Stimulated activated CD8-positive, alpha-beta memory T cell treated with anti-CD3 and anti-CD28 coated beads, Interleukin-7, amount 100 ng/mL, for 1 hour (primary cell): ENCODE measurements around the gene KATNAL2.
"Not testable (repeated sequence)": the region's sequence is repeated elsewhere in the genome, so short reads cannot be mapped to it uniquely, and the experiment has no call there.

Experiments used
- DNase-seq, 2 donors: peaks; one replicate each; pipeline ENCODE4 v3.0.0-alpha.2; 2020; ENCODE audit warnings: low read depth in 2 of 2

KATNAL2 gene

DNA sequence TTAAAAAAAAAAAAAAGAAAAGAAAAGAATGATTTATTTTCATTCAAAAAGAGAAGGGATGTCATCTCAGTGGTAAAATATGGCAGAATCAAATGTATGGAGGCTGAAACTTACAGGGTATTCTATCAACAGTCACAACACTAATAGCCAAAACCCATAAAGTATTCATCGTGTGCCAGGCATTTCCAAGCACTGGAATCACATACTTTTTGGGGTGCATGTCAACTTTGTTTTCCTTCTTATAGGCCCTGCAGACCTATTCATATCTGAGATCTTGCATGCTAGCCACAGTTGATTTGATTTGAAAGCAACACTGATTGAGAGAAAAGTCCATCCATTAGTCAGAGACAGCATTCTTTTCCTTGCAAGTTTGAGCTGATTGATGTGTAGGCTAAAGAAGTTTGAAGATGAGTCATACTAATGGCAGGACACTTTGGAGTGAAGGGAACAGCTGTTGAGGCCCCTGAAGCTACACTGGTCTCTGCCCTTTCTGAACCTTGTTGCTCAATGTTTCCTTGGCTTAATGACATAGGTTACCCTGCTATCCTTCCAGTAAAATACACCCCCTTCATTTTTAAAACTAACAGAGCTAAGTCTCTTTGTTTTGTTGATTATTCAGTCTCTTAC lies 22.0 kb downstream of the KATNAL2 start:
- DNase-seq: no peak

DNA sequence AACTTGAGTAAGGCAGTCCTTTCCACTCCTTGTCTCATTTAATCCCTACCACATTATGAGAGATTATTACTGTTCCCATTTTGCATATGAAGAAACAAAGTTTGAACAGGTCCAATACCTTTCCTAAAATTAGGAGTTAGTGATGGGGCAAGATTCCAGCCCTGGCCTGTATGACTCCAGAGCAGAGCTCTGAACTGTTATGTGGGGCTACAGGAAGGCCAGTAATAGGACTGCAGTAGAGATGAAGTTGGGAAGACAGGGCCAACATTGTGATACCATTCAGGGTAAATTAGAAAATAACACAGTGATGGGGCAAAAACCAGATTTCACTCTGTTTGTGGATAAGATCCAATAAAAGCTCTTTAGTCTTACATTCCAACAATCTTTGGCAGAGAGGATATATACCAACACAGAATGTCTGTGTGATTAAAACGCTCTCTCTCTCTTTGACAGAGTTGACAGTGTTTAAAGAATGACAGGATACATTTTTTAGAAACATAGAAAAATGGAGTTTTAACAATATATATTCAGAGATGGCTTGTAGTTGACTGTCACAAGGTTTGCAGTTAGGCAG lies 22.7 kb downstream of the KATNAL2 start:
- no peak for DNase-seq

DNA sequence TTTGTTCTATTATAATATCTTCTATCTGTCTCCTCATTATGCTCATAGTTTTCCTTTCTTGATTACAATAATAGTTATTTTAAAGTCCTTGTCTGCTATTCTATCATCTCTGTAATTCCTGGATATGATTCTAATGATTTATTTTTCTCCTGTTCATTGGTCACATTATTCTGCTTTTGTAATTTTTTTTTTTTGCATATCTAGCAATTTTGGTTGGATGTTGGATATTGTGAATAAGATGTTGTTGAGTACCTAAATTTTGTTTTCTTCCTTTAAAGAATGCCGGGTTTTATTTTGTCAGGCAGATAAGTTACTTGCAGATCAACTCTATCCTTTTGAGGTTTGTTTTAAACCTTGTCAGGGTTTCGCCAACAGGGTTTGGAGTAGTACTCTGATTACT lies 25.2 kb downstream of the KATNAL2 start:
- DNase-seq: no peak

DNA sequence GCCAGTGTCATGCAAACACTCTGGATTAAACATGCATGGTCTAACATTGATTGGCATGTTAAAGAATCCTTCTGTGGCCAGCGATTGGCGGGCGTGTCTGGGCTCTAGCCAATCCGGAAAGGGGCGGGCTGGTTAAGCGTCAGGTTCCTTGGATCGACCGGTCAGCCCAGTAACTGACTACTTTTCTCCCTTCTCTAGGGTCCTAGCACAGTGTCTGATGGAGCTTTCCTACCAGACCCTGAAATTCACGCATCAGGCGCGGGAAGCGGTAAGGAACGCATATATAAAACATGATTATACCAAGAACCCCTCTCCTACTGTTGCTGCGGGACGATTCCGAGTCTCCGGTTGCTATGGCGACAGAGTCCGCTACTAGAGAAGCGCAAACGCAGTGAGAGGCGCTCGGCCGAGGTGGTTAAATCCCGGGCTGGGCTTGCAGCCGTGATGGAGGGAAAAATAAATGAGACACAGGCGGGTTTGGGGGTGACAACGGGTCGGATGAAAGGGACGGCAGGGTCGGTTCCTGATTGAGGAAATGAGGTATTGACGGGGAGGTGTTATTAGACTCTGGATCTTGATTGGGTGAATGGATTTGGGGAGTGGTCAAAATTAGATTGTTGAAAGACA lies 29.4 kb downstream of the KATNAL2 start:
- DNase-seq: no peak

DNA sequence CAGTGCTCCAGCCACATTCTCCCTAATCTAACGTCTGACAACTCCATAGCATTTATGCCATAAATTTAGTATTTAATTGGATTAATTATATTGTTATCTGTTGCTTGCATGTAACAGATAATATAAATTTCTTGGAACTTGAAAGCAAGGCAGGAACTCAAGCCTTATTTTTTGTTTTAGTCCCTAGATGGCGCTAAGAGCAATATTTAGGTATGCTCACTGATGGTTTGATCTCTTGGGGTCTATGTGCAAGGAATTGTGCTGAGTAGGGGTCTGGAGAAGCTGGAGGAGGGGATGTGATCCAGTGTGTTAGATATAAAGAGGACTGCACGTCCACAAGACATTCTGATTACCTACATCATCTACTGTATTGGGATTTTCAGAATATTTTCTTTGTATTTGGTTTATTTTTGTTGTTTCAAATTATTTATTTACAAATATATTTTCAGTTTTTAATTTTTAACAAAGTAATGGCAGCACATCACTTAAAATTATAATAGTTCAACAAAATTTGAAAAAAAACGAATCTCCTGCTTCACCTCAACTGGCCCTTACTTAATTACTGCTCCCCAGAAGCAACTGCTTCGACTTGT lies 32.8 kb downstream of the KATNAL2 start:
- DNase-seq: no peak

DNA sequence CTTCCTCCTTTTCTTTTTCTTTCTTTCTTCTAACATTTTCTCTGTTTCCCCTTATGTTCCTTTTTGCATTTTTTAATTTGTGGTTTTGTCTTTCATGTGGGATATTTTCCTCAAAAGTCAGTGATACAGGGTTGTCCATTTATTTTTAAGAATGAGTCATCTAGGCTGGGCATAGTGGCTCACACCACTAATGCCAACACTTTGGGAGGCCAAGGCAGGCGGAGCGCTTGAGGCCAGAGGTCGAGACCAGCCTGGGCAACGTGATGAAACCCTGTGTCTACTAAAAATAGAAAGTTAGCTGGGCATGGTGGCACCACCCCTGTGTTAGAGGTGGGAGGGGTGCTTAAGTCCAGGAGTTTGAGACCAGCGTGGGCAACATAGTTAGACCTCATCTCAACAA lies 35.8 kb downstream of the KATNAL2 start:
- DNase-seq: no peak

DNA sequence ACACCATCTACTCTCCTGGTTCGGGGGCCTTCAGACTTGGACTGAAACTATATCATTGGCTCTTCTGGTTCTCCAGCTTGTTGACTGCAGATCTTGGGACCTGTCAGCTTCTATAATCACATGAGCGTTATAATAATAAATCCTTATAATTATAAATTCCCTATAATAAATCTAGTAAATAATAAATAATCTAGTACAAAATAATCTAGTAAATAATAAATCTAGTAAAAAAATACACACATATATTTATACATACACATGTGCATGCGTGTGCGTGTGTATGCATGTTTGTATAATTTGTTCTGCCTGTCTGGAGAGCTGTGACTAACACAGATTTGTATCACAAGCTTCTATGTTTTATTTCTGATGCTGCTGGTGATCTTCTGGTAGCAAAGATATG lies 40.8 kb downstream of the KATNAL2 start:
- no peak for DNase-seq

DNA sequence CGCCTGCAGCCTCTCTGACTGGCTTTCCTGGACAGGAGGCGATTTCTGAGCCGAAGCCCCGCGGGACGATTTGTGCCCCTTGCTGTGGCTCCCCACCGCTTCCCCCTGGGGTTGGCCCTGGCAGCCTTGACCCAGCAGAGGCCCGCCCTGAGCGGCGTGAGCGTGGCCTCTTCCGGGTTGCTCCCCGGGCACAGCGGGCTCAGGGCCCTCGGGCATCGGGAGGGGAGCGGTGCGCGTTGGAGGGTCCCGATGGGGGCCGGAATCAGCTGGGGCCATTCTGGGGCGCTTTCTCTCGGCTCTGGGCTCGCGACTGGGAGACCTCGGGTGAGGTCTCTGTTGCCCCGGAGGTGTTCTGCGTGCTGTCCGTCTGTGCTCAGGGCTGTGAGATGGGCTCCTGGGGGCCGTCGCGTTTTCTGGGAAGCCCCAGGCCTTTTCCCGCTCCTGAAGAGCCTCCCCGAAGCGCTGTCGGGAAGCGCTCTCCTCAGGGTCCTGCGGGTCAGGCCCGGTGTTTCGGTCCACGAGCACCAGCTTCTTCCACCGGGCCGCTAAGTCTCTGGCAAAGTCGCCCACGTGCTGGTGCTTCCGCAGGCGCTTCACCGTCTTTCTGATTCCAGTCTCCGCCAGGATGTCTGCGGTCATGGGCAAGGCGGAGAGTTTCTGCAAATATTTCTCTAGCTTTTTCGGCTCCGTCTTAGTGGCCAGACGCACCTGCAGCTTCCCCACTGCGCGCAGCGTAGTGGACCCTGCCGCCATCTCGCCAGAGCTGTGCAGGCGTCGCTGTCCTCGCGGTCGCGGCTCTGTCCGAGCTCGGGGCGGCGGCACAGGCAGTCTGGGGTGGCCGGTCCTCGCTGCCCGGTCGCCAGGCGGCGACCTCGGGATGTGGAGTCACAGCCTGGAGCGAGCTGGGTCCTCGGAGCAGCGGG lies 46.5 kb downstream of the KATNAL2 start:
- not testable (repeated sequence) for DNase-seq

DNA sequence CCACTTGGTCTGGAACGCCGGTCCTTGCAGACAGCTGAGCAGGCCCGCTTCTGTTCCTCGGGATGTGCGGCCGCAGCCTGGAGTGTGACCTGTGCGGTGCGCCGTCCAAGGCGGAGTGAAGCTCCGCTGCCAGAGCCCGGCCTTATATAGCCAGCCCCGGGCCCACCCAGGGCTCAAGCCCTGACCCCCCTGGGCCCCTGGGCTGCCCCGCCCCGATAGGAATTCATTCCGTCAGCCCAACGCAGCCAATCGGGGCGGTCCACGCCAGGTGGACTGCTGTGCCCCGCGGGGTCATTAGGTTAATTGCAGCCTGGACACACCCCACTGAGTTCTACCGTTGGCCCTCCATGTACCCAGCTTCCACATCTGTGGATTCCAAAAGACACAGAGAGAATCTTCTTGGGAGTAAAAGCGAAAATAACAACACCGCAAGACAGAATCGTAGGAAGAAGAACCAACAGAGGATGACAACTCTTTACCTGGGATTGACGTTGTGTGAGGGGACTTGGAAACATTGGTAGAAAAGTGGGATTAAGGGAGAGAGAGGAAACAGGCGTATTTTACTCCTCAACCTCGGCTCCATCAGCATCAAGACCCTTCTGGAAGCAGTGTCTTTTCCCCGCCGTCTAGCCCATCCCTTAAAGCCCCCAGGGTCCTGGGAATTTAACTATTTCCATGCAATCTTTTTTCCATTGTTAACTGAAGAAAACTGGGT lies 47.3 kb downstream of the KATNAL2 start:
- DNase-seq: not testable (repeated sequence)

DNA sequence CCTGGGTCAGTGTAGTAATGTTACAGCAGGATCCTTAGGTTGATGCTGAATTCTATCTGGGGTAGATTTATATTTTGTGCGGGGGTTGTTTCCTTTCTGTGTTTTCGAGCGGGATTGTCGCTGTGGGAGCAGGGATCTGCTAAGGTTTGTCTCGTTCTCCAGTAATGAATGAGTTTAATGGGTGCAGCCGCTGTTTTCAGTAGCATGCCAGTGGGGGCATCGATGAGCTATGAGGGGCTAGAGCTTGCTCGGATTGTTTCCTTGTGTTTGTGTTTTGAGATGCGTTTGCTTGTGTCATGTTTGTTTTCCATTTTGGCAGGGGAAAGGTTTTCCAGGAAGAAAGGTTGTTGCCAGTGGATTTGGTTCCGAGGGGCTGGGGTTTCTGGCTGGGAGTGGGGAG lies 48.9 kb downstream of the KATNAL2 start:
- not testable (repeated sequence) for DNase-seq

DNA sequence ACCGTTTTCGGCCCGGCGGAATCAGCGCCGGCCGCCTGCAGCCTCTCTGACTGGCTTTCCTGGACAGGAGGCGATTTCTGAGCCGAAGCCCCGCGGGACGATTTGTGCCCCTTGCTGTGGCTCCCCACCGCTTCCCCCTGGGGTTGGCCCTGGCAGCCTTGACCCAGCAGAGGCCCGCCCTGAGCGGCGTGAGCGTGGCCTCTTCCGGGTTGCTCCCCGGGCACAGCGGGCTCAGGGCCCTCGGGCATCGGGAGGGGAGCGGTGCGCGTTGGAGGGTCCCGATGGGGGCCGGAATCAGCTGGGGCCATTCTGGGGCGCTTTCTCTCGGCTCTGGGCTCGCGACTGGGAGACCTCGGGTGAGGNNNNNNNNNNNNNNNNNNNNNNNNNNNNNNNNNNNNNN lies 52.1 kb downstream of the KATNAL2 start:
- DNase-seq: not testable (repeated sequence)

DNA sequence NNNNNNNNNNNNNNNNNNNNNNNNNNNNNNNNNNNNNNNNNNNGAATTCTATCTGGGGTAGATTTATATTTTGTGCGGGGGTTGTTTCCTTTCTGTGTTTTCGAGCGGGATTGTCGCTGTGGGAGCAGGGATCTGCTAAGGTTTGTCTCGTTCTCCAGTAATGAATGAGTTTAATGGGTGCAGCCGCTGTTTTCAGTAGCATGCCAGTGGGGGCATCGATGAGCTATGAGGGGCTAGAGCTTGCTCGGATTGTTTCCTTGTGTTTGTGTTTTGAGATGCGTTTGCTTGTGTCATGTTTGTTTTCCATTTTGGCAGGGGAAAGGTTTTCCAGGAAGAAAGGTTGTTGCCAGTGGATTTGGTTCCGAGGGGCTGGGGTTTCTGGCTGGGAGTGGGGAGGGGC lies 102.5 kb downstream of the KATNAL2 start:
- not testable (repeated sequence) for DNase-seq

DNA sequence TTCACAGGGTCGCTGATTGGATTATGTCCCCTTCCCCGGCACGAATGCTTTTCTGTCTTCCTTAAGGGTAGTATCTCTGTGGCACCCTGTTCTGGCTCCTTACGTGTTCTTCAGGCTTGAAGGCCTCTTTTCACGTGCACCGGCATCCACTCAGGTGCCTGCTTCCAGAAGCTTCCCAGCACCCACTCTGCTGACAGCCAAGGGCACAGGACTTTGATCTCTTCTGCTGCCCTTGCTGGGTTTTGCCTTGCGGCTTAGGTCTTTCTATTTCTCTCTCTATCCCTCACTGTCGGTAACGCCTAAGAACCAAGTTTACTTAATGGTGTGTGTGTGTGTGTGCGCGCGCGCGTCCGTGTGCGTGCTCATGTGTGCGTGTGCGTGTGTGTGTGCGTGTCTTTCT lies 103.4 kb downstream of the KATNAL2 start:
- not testable (repeated sequence) for DNase-seq

DNA sequence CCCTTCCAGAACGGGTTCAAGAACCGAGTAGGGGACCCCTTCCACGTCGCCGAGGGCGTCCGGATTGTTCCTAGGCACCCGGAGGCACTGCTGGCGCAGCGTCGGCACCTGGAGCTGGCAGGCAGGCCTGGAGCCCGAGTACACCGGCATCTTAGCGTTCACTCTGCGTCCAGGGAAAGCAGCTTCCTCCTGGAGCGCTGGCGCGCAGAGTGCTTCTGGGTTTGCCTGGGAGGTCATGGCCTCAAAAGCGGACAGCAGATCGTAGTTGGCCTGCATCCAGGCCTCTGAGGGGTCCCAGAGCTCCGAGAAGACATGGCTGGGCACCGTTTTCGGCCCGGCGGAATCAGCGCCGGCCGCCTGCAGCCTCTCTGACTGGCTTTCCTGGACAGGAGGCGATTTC lies 105.4 kb downstream of the KATNAL2 start:
- not testable (repeated sequence) for DNase-seq

DNA sequence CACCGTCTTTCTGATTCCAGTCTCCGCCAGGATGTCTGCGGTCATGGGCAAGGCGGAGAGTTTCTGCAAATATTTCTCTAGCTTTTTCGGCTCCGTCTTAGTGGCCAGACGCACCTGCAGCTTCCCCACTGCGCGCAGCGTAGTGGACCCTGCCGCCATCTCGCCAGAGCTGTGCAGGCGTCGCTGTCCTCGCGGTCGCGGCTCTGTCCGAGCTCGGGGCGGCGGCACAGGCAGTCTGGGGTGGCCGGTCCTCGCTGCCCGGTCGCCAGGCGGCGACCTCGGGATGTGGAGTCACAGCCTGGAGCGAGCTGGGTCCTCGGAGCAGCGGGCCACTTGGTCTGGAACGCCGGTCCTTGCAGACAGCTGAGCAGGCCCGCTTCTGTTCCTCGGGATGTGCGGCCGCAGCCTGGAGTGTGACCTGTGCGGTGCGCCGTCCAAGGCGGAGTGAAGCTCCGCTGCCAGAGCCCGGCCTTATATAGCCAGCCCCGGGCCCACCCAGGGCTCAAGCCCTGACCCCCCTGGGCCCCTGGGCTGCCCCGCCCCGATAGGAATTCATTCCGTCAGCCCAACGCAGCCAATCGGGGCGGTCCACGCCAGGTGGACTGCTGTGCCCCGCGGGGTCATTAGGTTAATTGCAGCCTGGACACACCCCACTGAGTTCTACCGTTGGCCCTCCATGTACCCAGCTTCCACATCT lies 106.5 kb downstream of the KATNAL2 start:
- DNase-seq: not testable (repeated sequence)

DNA sequence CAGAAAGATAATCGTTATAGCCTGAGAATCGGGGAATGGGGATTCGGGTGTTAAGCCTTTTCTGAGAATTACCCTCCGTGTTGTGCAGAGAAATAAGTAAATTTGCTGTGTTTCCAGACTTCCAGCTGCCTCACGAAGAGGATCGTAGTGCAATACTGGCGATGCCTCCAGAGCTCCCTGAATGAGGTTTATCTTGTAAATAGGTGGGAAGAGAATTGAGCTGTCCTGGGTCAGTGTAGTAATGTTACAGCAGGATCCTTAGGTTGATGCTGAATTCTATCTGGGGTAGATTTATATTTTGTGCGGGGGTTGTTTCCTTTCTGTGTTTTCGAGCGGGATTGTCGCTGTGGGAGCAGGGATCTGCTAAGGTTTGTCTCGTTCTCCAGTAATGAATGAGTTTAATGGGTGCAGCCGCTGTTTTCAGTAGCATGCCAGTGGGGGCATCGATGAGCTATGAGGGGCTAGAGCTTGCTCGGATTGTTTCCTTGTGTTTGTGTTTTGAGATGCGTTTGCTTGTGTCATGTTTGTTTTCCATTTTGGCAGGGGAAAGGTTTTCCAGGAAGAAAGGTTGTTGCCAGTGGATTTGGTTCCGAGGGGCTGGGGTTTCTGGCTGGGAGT lies 108.3 kb downstream of the KATNAL2 start:
- not testable (repeated sequence) for DNase-seq

DNA sequence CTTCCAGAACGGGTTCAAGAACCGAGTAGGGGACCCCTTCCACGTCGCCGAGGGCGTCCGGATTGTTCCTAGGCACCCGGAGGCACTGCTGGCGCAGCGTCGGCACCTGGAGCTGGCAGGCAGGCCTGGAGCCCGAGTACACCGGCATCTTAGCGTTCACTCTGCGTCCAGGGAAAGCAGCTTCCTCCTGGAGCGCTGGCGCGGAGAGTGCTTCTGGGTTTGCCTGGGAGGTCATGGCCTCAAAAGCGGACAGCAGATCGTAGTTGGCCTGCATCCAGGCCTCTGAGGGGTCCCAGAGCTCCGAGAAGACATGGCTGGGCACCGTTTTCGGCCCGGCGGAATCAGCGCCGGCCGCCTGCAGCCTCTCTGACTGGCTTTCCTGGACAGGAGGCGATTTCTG lies 111.3 kb downstream of the KATNAL2 start:
- DNase-seq: not testable (repeated sequence)

DNA sequence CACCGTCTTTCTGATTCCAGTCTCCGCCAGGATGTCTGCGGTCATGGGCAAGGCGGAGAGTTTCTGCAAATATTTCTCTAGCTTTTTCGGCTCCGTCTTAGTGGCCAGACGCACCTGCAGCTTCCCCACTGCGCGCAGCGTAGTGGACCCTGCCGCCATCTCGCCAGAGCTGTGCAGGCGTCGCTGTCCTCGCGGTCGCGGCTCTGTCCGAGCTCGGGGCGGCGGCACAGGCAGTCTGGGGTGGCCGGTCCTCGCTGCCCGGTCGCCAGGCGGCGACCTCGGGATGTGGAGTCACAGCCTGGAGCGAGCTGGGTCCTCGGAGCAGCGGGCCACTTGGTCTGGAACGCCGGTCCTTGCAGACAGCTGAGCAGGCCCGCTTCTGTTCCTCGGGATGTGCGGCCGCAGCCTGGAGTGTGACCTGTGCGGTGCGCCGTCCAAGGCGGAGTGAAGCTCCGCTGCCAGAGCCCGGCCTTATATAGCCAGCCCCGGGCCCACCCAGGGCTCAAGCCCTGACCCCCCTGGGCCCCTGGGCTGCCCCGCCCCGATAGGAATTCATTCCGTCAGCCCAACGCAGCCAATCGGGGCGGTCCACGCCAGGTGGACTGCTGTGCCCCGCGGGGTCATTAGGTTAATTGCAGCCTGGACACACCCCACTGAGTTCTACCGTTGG lies 112.4 kb downstream of the KATNAL2 start:
- DNase-seq: not testable (repeated sequence)

DNA sequence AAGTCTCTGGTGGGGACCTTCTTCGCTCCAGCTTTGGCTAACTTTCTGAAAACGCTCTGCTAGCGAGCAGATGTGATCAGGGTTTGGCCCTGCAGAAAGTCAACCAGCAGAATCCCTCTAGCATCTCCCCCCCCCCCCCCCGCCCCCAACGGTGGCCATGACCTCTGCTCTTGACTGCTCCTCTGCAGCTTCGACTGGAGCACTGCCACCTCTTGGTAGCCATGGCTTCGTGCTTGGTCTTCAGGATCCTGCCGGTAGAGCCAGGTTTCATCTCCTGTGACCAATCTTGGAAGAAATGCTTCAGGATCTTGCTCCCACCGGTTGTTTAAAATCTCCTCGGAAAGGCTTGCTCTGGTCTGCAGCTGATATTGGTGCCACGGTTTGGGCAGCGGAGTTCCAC lies 113.5 kb downstream of the KATNAL2 start:
- not testable (repeated sequence) for DNase-seq

DNA sequence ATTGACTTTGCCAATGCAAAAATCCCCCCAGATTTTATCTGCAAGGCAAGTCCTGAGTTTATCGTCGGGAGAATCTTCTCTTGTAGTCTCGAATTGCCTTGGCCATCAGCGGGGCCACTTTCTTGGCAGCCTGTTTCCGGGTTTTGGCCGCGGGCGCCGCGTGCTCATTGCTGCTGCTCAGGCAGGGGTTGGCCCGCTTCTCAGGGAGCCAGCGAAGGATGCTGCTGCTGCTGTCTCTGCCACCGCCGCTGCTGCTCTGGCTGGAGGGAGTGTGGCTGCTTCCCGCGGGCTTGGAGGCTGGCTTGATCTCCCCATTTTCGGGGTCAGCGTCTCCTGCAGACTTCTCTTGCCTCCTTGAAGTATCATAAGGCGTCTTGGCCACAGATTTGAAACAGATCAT lies 115.5 kb downstream of the KATNAL2 start:
- no peak for DNase-seq
